Gastroesophageal sphincter (tissue), 4 donors: ENCODE results near the gene RPEL1. TPM values are rescaled to one million over a fixed set of nuclear protein-coding genes. Genes with fewer than 3 reads are reported as not detected.
"Not testable (repeated sequence)": the region's sequence is repeated elsewhere in the genome, so short reads cannot be mapped to it uniquely, and the experiment has no call there.

ENCODE experiments used
- ATAC-seq: fragments of 150-250 bp; one replicate; pipeline ENCODE4 v1.9.1; 2016; ENCODE audit warnings: mild to moderate bottlenecking, moderate library complexity
- H3K27ac ChIP-seq, 4 donors: fragments of 200-600 bp; sonication (generic) in 3 of 4; 1 replicate in 3 of 4; 2 replicates in 1 of 4; pipeline ENCODE4 v1.5.1; 2016 to 2019
- H3K27me3 ChIP-seq: fragments of 200-600 bp; sonication (generic); one replicate; pipeline ENCODE4 v1.5.1; 2019
- H3K36me3 ChIP-seq, 2 donors: fragments of 200-600 bp; sonication (generic); one replicate each; pipeline ENCODE4 v1.5.1; 2019; ENCODE audit warnings: control low read depth in 1 of 2
- H3K4me1 ChIP-seq, 3 donors: fragments of 200-600 bp; sonication (generic); 1 replicate in 2 of 3; 2 replicates in 1 of 3; pipeline ENCODE4 v1.5.1; 2016 to 2019; ENCODE audit warnings: control low read depth in 2 of 3
- H3K4me3 ChIP-seq, 2 donors: fragments of 200-600 bp; sonication (generic); one replicate each; pipeline ENCODE4 v1.5.1; 2019; ENCODE audit warnings: mild to moderate bottlenecking in 1 of 2, moderate library complexity in 1 of 2
- H3K9me3 ChIP-seq, 3 donors: fragments of 200-600 bp; sonication (generic); one replicate each; pipeline ENCODE4 v1.5.1; 2017 to 2019; ENCODE audit warnings: control low read depth in 2 of 3
- EP300 ChIP-seq: sonication (generic); formaldehyde crosslinking; IDR thresholded peaks from one replicate; pipeline ENCODE4 v1.6.1; 2017; ENCODE audit warnings: antibody characterized with exemption, mild to moderate bottlenecking
- POLR2A ChIP-seq, 2 donors: fragments of 450-650 bp; IDR thresholded peaks; one replicate each; pipeline ENCODE4 v1.6.1; 2017; ENCODE audit warnings: antibody characterized with exemption in 2 of 2, mild to moderate bottlenecking in 2 of 2, moderate library complexity in 1 of 2
- POLR2AphosphoS5 ChIP-seq: sonication (generic); formaldehyde crosslinking; IDR thresholded peaks from one replicate; pipeline ENCODE4 v1.6.1; 2017; ENCODE audit warnings: antibody characterized with exemption
- WGBS, 2 donors: methylation state at CpG; one replicate each; pipeline ENCODE4 v1.1.5; 2018; ENCODE audit warnings: low coverage in 1 of 2; 5-methylcytosine and 5-hydroxymethylcytosine counted together
- total RNA-seq, 4 donors: library from RNA; depleted of rRNA; stranded (reverse); fragments of >200 nt; gene quantifications; one replicate each; pipeline ENCODE4 v1.1.0, GENCODE V29; 2016
- TF ChIP-seq, protein P1 (sequence below), 4 experiments: fragments of 200-600 bp in 2 of 4; fragments of 450-650 bp in 2 of 4; sonication (generic) in 1 of 4; IDR thresholded peaks; one replicate each; pipeline ENCODE4 v1.5.1; 2017 to 2019; ENCODE audit warnings: antibody characterized with exemption in 4 of 4, mild to moderate bottlenecking in 2 of 4, moderate library complexity in 2 of 4

RPEL1 gene
- total RNA-seq, 4 donors from 2014 or later, result not detected

DNA sequence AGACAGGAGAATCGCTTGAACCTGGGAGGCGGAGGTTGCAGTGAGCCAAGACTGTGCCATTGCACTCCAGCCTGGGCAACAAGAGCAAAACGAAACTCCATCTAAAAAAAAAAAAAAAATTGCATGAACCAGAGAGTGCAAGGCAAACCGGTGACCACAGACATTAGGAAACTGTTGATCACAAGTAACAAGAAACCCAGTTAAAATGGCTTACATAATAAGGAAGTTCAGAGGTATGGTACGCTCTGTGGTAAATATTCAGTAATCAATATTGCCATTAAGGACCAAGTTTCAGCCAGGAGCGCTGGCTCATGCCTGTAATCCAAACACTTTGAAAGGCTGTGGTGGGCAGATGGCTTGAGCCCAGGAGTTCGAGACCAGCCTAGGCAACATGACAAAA, 43.4 kb upstream of the RPEL1 start:
- 61 to 78% methylated on average over 4 to 7 of the region's 7 CpGs for WGBS, 2 donors
- no peak for ATAC-seq

DNA sequence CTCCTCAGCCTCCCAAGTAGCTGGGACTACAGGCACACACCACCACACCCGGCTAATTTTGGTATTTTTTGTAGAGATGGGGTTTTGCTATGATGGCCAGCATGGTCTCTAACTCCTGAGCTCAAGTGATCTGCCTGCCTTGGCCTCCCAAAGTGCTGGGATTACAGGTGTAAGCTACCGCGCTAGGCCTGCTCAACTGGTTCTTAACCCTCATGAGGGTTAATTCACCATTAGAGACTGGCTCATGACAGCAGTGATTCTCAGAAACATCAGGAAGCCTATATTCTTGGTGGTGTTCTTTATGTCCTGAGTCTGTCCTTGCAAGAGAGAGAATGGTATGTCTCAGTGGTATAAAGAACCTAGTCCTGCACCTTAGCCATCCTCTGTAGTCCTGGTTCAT, 42.2 kb upstream of the RPEL1 start:
- Histone ChIP-seq H3K36me3 (no peaks in the 10 kb centered on the region), H3K27me3 (no peaks in the 10 kb centered on the region), H3K4me3 (no peak overlapping the region), H3K27ac (no peak overlapping the region), H3K4me1 (no peaks in the 10 kb centered on the region), H3K9me3 (no peaks in the 10 kb centered on the region)
- 86% methylated on average over 1 of the region's 3 CpGs; no CpG with 5 or more reads in 1 of the 2 donors for WGBS, 2 donors
- TF ChIP-seq, protein P1, sequence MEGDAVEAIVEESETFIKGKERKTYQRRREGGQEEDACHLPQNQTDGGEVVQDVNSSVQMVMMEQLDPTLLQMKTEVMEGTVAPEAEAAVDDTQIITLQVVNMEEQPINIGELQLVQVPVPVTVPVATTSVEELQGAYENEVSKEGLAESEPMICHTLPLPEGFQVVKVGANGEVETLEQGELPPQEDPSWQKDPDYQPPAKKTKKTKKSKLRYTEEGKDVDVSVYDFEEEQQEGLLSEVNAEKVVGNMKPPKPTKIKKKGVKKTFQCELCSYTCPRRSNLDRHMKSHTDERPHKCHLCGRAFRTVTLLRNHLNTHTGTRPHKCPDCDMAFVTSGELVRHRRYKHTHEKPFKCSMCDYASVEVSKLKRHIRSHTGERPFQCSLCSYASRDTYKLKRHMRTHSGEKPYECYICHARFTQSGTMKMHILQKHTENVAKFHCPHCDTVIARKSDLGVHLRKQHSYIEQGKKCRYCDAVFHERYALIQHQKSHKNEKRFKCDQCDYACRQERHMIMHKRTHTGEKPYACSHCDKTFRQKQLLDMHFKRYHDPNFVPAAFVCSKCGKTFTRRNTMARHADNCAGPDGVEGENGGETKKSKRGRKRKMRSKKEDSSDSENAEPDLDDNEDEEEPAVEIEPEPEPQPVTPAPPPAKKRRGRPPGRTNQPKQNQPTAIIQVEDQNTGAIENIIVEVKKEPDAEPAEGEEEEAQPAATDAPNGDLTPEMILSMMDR (IDR thresholded peaks at IDR 0.05), result no peak
- no peak for TF ChIP-seq POLR2AphosphoS5
- TF ChIP-seq POLR2A (IDR thresholded peaks at IDR 0.05), result no peak
- TF ChIP-seq EP300, result no peak
- ATAC-seq, result no peak

More for the DNA sequence above, 43.4 kb upstream of the RPEL1 start:
- Histone ChIP-seq H3K4me3 (no peak overlapping the region), H3K36me3 (no peaks in the 10 kb centered on the region), H3K27ac (no peak overlapping the region), H3K27me3 (no peaks in the 10 kb centered on the region), H3K9me3 (no peaks in the 10 kb centered on the region), H3K4me1 (peaks cover 0 to 5% (median 0%) of the 10 kb centered on the region in 3 donors)
- TF ChIP-seq EP300, result no peak
- TF ChIP-seq POLR2AphosphoS5, result no peak
- no peak for TF ChIP-seq POLR2A (IDR thresholded peaks at IDR 0.05)
- TF ChIP-seq, protein P1 (IDR thresholded peaks at IDR 0.05), result no peak

DNA sequence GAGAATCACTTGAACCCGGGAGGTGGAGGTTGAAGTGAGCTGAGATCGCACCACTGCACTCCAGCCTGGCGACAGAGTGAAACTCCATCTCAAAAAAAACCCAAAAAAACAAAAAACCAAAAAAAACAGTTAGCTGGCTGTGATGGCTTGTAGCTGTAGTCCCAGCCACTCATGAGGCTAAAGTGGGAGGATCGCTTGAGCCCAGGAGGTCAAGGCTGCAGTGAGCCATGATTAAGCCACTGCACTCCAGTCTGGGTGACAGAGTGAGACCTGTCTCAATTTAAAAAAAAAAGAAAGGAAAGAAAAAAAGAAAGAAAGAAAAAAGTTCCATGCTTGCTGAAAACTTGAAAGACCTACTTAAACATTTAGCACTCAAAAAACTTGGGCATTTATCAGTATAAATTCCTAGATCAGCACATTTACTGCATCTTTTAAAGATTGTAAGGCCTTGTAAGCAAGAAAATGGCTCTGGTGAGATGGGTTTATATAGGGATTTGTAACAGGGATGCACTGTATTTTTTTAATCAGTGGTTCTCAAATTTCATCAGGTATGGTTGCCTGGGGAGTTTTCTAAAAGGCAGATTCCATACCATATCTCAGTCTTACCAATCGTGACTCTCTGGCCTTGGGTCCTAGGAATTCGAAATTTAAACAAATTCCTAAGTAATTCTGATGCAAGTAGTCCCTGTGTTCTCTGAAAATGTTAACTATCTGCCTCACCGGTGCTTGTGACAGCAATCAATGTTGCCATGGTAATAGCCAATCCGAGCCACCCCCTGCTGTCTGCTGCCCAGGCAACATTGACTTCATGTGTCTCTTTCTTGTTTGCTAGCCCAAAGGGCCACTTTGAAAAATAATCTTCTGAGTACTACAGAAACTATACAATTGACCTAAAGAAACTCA, 41.1 kb upstream of the RPEL1 start:
- no peaks in the 10 kb centered on the region for H3K27me3 ChIP-seq
- 51 to 61% methylated on average over 5 to 8 of the region's 8 CpGs for WGBS, 2 donors
- no peak for ATAC-seq

DNA sequence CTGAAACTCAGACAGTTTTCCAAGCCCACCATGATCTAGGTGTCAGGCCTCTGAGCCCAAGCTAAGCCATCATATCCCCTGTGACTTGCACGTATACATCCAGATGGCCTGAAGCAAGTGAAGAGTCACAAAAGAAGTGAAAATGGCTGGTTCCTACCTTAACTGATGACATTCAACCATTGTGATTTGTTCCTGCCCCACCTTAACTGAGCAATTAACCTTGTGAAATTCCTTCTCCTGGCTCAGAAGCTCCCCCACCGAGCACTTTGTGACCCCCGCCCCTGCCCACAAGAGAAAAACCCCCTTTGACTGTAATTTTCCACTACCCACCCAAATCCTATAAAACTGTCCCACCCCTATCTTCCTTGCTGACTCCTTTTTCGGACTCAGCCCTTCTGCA, 40.3 kb upstream of the RPEL1 start:
- not testable (repeated sequence) for ATAC-seq, H3K36me3 ChIP-seq, H3K27ac ChIP-seq, H3K9me3 ChIP-seq, H3K27me3 ChIP-seq, H3K4me1 ChIP-seq, H3K4me3 ChIP-seq
- 73 to 75% methylated on average over 1 to 3 of the region's 4 CpGs for WGBS, 2 donors

More for the DNA sequence above, 41.1 kb upstream of the RPEL1 start:
- Histone ChIP-seq H3K36me3 (no peaks in the 10 kb centered on the region), H3K4me3 (no peak overlapping the region), H3K9me3 (peaks cover 0 to 1% (median 0%) of the 10 kb centered on the region in 3 donors), H3K4me1 (no peaks in the 10 kb centered on the region), H3K27ac (no peak overlapping the region)
- TF ChIP-seq POLR2A (IDR thresholded peaks at IDR 0.05), result no peak
- TF ChIP-seq EP300, result no peak
- TF ChIP-seq, protein P1 (IDR thresholded peaks at IDR 0.05), result no peak
- no peak for TF ChIP-seq POLR2AphosphoS5

DNA sequence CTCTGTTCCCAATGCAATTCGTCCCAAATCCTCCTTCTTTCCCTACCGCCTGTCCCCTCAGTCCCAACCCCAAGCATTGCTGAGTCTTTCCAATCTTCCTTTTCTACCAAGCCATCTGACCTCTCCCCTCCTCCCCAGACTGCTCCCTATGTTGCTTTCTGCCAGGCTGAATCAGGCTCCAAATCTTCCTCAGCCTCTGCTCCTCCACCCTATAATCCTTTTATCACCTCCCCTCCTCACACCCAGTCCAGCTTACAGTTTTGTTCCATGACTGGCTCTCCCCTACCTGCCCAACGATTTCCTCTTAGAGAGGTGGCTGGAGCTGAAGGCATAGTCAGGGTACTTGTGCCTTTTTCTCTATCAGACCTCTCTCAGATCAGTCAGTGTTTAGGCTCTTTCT, 39.0 kb upstream of the RPEL1 start:
- H3K36me3 ChIP-seq, H3K27ac ChIP-seq, H3K27me3 ChIP-seq, H3K4me1 ChIP-seq, ATAC-seq, H3K4me3 ChIP-seq: not testable (repeated sequence)
- peaks cover 0 to 17% (median 0%) of the 10 kb centered on the region in 3 donors for H3K9me3 ChIP-seq
- WGBS, 2 donors, result 73 to 75% methylated on average over 3 of the region's 3 CpGs

DNA sequence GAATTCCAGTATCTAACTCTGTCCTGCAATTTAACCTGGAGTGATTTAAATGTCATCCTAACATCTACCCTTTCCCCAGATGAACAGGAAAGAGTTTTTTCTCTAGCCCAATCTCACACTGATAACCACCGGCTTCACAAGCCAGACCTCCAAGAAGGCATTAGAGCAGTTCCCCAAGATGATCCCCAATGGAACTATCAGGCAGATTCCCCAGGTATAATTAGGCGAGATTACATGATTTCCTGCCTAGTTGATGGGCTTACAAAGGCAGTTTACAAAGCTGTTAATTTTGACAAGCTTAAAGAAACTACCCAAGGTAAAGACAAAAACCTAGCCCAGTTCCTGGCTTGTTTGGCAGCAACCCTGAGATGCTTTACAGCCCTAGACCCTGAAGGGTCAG, 38.5 kb upstream of the RPEL1 start:
- Histone ChIP-seq H3K4me3 (no peak overlapping the region), H3K36me3 (no peaks in the 10 kb centered on the region), H3K4me1 (no peaks in the 10 kb centered on the region), H3K27ac (no peak overlapping the region), H3K9me3 (peaks cover 0 to 17% (median 0%) of the 10 kb centered on the region in 3 donors), H3K27me3 (no peaks in the 10 kb centered on the region)
- TF ChIP-seq POLR2AphosphoS5 (no peak), EP300 (no peak), POLR2A (IDR thresholded peaks at IDR 0.05) (no peak)
- TF ChIP-seq, protein P1 (IDR thresholded peaks at IDR 0.05), result no peak
- 60 to 85% methylated on average over 1 to 2 of the region's 2 CpGs for WGBS, 2 donors
- ATAC-seq, result no peak

DNA sequence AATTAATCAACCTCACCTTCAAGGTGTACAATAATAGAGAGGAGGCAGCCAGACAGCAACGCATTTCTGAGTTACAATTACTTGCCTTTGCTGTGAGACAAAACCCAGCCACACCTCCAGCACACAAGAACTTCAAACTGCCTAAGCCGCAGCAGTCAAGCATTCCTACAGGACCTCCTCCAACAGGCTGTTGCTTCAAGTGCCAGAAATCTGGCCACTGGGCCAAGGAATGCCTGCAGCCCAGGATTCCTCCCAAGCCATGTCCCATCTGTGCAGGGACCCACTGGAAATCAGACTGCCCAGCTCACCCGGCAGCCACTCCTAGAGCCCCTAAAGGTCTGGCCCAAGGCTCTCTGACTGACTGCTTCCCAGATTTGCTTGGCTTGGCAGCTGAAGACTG, 38.0 kb upstream of the RPEL1 start:
- H3K4me3 ChIP-seq, H3K27ac ChIP-seq, H3K27me3 ChIP-seq, ATAC-seq, H3K4me1 ChIP-seq, H3K36me3 ChIP-seq: not testable (repeated sequence)
- WGBS, 2 donors, result 10% methylated on average over 2 of the region's 3 CpGs; no CpG with 5 or more reads in 1 of the 2 donors
- H3K9me3 ChIP-seq, result peaks cover 0 to 17% (median 0%) of the 10 kb centered on the region in 3 donors

DNA sequence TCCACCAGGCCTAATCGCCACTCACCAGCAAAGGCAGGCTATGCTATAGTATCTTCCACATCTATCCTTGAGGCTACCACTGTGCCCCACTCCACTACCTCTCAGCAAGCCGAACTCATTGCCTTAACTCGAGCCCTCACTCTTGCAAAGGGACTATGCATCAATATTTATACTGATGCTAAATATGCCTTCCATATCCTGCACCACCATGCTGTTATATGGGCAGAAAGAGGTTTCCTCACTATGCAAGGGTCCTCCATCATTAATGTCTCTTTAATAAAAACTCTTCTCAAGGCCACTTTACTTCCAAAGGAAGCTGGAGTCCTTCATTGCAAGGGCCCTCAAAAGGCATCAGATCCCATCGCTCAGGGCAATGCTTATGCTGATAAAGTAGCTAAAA, 35.4 kb upstream of the RPEL1 start:
- WGBS, 2 donors, result 86 to 91% methylated on average over 2 to 4 of the region's 4 CpGs
- H3K9me3 ChIP-seq, result peaks cover 0 to 17% (median 0%) of the 10 kb centered on the region in 3 donors
- H3K27ac ChIP-seq, H3K4me3 ChIP-seq, H3K4me1 ChIP-seq, ATAC-seq, H3K36me3 ChIP-seq, H3K27me3 ChIP-seq: not testable (repeated sequence)
